Hematopoietic multipotent progenitor cell treated with erythropoietin and hydrocortisone succinate and interleukin-3 and kit ligand, for 4 days (in vitro differentiated cells): Measurements from ENCODE around the gene ZDHHC8.
"Not testable (repeated sequence)": the region's sequence is repeated elsewhere in the genome, so short reads cannot be mapped to it uniquely, and the experiment has no call there.

Experiments
- DNase-seq: peaks from one replicate; pipeline ENCODE4 v3.0.0-alpha.2; 2015

ZDHHC8 gene

GRCh38 chr22:20145206-20145831, 13.7 kb downstream of the ZDHHC8 start:
- DNase-seq = no peak

- no peak for DNase-seq
Observed at GRCh38 chr22:20145832-20146223, 14.2 kb downstream of the ZDHHC8 start.

GRCh38 chr22:20146777-20147176, 15.2 kb downstream of the ZDHHC8 start:
- DNase-seq = no peak

GRCh38 chr22:20147237-20147988, 15.8 kb downstream of the ZDHHC8 start:
- DNase-seq = peak; percentile 28

GRCh38 chr22:20148414-20148813, 16.8 kb downstream of the ZDHHC8 start:
- DNase-seq = no peak

GRCh38 chr22:20149257-20150250, 17.9 kb downstream of the ZDHHC8 start:
- DNase-seq = no peak

- DNase-seq = no peak
Observed at GRCh38 chr22:20150381-20151275, 19.0 kb downstream of the ZDHHC8 start, which contains the start of gene CCDC188. Gene CCDC188, minus strand, starts transcription at chr22:20151055. Its CDS starts 69 bp downstream, at chr22:20150986.

- DNase-seq = no peak
Observed at GRCh38 chr22:20151276-20151588, 19.6 kb downstream of the ZDHHC8 start.

- no peak for DNase-seq
Observed at GRCh38 chr22:20152464-20152890, 20.9 kb downstream of the ZDHHC8 start.

- DNase-seq = no peak
Observed at GRCh38 chr22:20153945-20154344, 22.3 kb downstream of the ZDHHC8 start.

GRCh38 chr22:20154602-20155187, 23.1 kb downstream of the ZDHHC8 start:
- DNase-seq = no peak

GRCh38 chr22:20155330-20156041, 23.9 kb downstream of the ZDHHC8 start:
- DNase-seq = peak; percentile 70

GRCh38 chr22:20156042-20156389, 24.4 kb downstream of the ZDHHC8 start:
- DNase-seq = no peak

GRCh38 chr22:20156611-20157429, 25.2 kb downstream of the ZDHHC8 start:
- peak; percentile 88 for DNase-seq

- no peak for DNase-seq
Observed at GRCh38 chr22:20157430-20158183, 26.0 kb downstream of the ZDHHC8 start.

GRCh38 chr22:20158391-20159036, 26.9 kb downstream of the ZDHHC8 start:
- peak; percentile 35 for DNase-seq

- DNase-seq = peak; percentile 84
Observed at GRCh38 chr22:20159076-20159475, 27.5 kb downstream of the ZDHHC8 start.

- DNase-seq = not testable (repeated sequence)
Observed at GRCh38 chr22:20159531-20159930, 27.9 kb downstream of the ZDHHC8 start.

- DNase-seq = no peak
Observed at GRCh38 chr22:20160041-20160440, 28.4 kb downstream of the ZDHHC8 start.
